Activated naive CD4-positive, alpha-beta T cell treated with anti-CD3 and anti-CD28 coated beads, Interleukin-2, amount 10 ng/mL, durations not matched to agents 7 days and 5 days (primary cell): ENCODE data around the gene AKR1B15.

Experiments used
- CTCF ChIA-PET: fragments of 350-600 bp; sonication (Branson Sonifier 250); formaldehyde crosslinking; loops from one replicate; lab custom pipeline; 2021; ENCODE audit warnings: antibody characterized with exemption; lab: Charles Lee
- DNase-seq: peaks from one replicate; pipeline ENCODE4 v3.0.0-alpha.2; 2020
- H3K27ac Mint-ChIP-seq: one replicate; pipeline ENCODE4 v1.8.0; 2021; ENCODE audit warnings: mild to moderate bottlenecking, moderate library complexity, mixed read lengths
- H3K27me3 Mint-ChIP-seq: one replicate; pipeline ENCODE4 v1.8.0; 2021; ENCODE audit warnings: mild to moderate bottlenecking, mixed read lengths
- H3K36me3 Mint-ChIP-seq: one replicate; pipeline ENCODE4 v1.8.0; 2021; ENCODE audit warnings: mixed read lengths
- H3K4me1 Mint-ChIP-seq: one replicate; pipeline ENCODE4 v1.8.0; 2021; ENCODE audit warnings: mixed read lengths
- H3K4me3 Mint-ChIP-seq: one replicate; pipeline ENCODE4 v1.8.0; 2021; ENCODE audit warnings: mild to moderate bottlenecking, moderate library complexity, mixed read lengths
- H3K9me3 Mint-ChIP-seq: one replicate; pipeline ENCODE4 v1.8.0; 2021; ENCODE audit warnings: mixed read lengths

The AKR1B15 gene

DNA sequence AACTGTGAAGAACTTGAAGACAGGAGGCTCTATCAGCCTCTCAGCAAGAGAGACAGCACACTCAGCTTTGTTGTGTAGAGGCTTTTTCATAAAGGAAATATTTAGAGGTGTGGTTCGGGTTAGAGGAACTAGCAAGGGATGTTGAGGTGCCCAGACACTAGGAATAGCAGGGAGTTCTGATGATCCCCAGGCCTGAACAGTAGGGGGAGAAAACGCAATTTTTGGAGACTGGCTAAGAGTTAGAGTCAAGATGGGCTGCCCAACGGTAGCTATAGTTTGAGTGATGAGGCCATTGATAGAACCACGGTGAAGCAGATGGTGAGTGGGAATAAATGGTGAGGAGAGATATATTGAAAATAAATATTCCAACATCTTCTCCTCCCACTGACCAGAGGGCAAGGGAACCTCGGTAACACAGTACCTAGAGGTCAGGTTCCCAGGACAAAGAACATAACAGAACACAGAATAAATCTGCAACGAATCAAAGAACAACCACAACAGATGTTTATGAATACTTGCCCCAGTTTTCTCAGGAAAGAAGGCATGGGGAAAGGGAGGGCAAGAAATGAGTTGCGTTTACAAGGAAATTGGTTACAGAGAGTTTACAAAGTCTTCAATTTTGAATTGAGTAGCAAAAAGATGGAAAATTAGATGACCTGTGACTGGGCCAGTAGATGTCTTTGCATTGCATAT is 73.5 kb downstream of the AKR1B15 start:
- Mint-ChIP-seq H3K4me1 (no peaks in the 10 kb centered on the region), H3K9me3 (no peaks in the 10 kb centered on the region), H3K27me3 (peaks cover 23% of the 10 kb centered on the region), H3K27ac (no peak overlapping the region), H3K4me3 (no peak overlapping the region), H3K36me3 (no peaks in the 10 kb centered on the region)
- CTCF ChIA-PET, result no interaction called here
- DNase-seq, result no peak

DNA sequence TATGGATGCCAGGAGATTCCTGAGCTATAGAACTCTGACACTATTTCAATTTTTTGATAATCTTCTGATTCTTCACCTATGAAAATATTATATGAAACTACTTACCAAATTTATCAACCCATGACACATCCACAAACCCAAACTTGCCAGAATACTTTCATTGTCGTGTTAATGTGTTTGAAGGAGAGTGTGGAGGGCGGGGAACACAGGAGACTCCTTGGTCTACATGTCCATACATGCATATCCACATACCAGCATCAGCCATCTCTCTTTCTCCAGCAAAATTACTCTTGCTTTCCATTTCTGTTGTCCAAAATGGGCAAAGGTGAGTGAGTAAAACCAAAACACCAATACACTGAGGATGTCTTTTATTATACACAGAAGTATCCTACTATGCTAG is 74.3 kb downstream of the AKR1B15 start:
- no peaks in the 10 kb centered on the region for H3K36me3 Mint-ChIP-seq
- CTCF ChIA-PET, result no interaction called here
- DNase-seq, result no peak
- H3K27ac Mint-ChIP-seq, result no peak overlapping the region
- no peak overlapping the region for H3K4me3 Mint-ChIP-seq
- H3K27me3 Mint-ChIP-seq, result peaks cover 19% of the 10 kb centered on the region
- no peaks in the 10 kb centered on the region for H3K9me3 Mint-ChIP-seq
- H3K4me1 Mint-ChIP-seq, result no peaks in the 10 kb centered on the region

DNA sequence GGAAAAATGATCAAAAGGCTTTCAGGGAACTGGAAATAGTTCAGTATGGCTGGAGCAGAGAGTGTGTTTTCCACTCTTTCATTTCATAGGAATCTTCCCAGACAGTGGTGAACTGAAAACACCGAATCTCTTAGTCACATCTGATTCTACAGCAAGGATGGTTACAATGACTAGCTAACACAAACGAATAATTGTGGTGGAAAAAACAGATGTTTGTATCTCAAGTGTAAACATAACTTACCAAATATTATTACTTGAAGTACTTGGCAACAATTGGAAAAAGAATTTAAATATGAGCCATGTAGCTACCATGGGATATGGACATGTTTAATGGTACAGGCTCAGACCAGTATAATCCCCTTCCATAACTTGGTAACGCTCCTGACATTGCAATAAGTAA is 76.6 kb downstream of the AKR1B15 start:
- CTCF ChIA-PET, result no interaction called here
- Mint-ChIP-seq H3K4me3 (no peak overlapping the region), H3K9me3 (no peaks in the 10 kb centered on the region), H3K36me3 (no peaks in the 10 kb centered on the region), H3K4me1 (no peaks in the 10 kb centered on the region), H3K27me3 (peaks cover 22% of the 10 kb centered on the region), H3K27ac (no peak overlapping the region)
- DNase-seq, result no peak

DNA sequence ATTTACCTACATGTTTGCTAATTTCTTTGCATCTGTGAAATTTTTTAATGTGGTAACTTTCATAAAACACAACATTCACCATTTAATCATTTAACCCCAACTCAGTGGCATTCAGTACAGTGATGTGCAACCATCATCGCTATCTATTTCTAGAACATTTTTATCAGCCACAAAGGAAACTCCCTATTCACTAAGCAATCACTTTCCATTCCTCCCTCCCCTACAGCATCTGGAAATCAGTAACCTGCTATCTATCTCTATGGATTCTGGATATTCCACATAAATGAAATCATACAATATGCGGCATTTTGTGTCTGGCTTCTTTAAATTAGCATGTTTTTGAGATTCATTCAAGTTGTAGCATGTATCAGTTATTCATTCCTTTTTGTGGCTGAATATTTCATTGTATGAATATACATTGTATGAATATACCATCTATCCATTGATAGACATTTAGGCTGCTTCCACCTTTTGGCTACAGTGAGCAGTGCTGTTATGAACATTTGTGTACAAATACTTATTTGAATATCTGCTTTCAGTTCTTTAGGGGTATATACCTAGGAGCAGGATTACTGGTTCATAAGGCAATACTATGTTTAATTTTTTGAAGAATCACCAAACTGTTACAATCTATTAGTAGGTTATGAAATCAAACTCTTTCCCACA is 78.3 kb downstream of the AKR1B15 start:
- Mint-ChIP-seq H3K36me3 (no peaks in the 10 kb centered on the region), H3K9me3 (no peaks in the 10 kb centered on the region), H3K4me3 (no peak overlapping the region), H3K27ac (no peak overlapping the region), H3K4me1 (no peaks in the 10 kb centered on the region), H3K27me3 (peaks cover 17% of the 10 kb centered on the region)
- no peak for DNase-seq
- CTCF ChIA-PET, result no interaction called here

DNA sequence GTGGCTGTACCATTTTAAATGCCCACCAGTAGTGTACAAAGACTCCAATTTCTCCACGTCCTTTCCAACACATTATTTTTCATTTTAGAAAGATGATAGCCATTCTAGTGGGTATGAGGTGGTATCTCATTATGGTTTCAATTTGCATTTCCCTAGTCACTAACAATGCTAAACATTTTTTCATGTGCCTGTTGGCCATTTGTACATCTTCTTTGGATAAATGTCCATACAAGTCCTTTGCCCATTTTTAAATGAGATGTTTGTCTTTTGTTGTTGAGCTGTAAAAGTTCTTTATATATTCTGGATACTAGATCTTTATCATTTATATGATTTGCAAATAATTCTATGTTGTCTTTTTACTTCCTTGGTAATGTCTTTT is 78.9 kb downstream of the AKR1B15 start:
- CTCF ChIA-PET, result no interaction called here
- Mint-ChIP-seq H3K27me3 (peaks cover 11% of the 10 kb centered on the region), H3K4me3 (no peak overlapping the region), H3K4me1 (no peaks in the 10 kb centered on the region), H3K9me3 (no peaks in the 10 kb centered on the region), H3K27ac (no peak overlapping the region), H3K36me3 (no peaks in the 10 kb centered on the region)
- DNase-seq, result no peak

DNA sequence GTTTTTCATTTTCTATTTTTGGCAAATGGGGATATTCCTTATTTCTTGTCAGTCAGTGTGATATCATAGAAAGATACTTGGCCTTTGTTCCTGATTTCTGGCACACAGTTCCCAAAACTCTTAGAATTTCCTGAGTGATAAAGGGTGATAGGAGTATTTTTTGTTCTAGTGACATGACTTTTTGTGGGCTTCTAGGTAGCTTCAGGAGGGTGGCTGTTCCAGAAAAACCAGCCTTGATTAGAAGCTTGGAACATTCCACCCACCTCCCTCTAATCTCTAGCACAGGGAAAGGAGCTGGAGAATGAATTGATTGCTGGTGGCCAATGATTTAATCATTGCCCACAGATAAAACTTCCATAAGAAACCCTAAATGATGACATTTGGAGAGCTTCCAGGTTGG is 80.5 kb downstream of the AKR1B15 start:
- no peaks in the 10 kb centered on the region for H3K36me3 Mint-ChIP-seq
- no peaks in the 10 kb centered on the region for H3K9me3 Mint-ChIP-seq
- H3K4me1 Mint-ChIP-seq, result no peaks in the 10 kb centered on the region
- H3K27ac Mint-ChIP-seq, result no peak overlapping the region
- DNase-seq, result no peak
- peaks cover 10% of the 10 kb centered on the region for H3K27me3 Mint-ChIP-seq
- H3K4me3 Mint-ChIP-seq, result no peak overlapping the region
- CTCF ChIA-PET, result no interaction called here
